HEK293 (cell line): ENCODE results near the gene PABPN1L.
A peak's percentile ranks its signal among the peaks of the same experiment; 100 is the strongest.

Experiments used
- CTCF ChIA-PET: fragments of 350-600 bp; formaldehyde crosslinking; extraction: SDS; loops from one replicate; lab custom pipeline; 2021; ENCODE audit warnings: antibody characterized with exemption; lab: Yijun Ruan, JAX
- POLR2A ChIA-PET: fragments of 300-600 bp; formaldehyde crosslinking; extraction: SDS; loops from one replicate; lab custom pipeline; 2020; ENCODE audit warnings: antibody characterized with exemption, inconsistent platforms; lab: Yijun Ruan, JAX
- H3K27ac ChIP-seq: fragments of 200-500 bp; sonication (Bioruptor generic); 2 replicates; pipeline ENCODE4 v1.5.1; 2014; ENCODE audit warnings: low read depth, low read length, control low read depth, inconsistent platforms; ENCODE audit errors: extremely low read depth
- H3K36me3 ChIP-seq, 2 experiments: fragments of 200-500 bp in 1 of 2; sonication (Bioruptor generic) in 1 of 2; 1 replicate in 1 of 2; 2 replicates in 1 of 2; pipeline ENCODE4 v1.5.1; 2014 to 2017; ENCODE audit warnings: inconsistent platforms in 2 of 2, low read length in 2 of 2; ENCODE audit not compliant: control insufficient read depth in 2 of 2, insufficient read depth in 1 of 2
- H3K4me1 ChIP-seq: fragments of 200-500 bp; sonication (Bioruptor generic); 2 replicates; pipeline ENCODE4 v1.5.1; 2014; ENCODE audit warnings: mild to moderate bottlenecking, low read length, inconsistent platforms; ENCODE audit not compliant: control insufficient read depth, insufficient read depth
- H3K4me3 ChIP-seq: 2 replicates; pipeline ENCODE4 v1.5.1; 2011; ENCODE audit warnings: low read depth, mild to moderate bottlenecking, control low read depth, low read length, moderate library complexity
- H3K9me3 ChIP-seq: fragments of 200-500 bp; sonication (Bioruptor generic); 2 replicates; pipeline ENCODE4 v1.5.1; 2014; ENCODE audit warnings: low read depth, low read length, inconsistent platforms; ENCODE audit not compliant: control insufficient read depth, insufficient read depth
- GLIS2 ChIP-seq: fragments of 450-650 bp; formaldehyde crosslinking; IDR thresholded peaks from 2 replicates; pipeline ENCODE4 v1.5.1; 2016; ENCODE audit warnings: missing biosample characterization, missing genetic modification characterization
- HIC1 ChIP-seq: fragments of 450-650 bp; formaldehyde crosslinking; IDR thresholded peaks from 2 replicates; pipeline ENCODE4 v1.5.1; 2016; ENCODE audit warnings: missing biosample characterization, missing genetic modification characterization
- IKZF3 ChIP-seq: fragments of 450-650 bp; IDR thresholded peaks from 2 replicates; pipeline ENCODE4 v1.5.0; 2018; ENCODE audit warnings: missing biosample characterization, mild to moderate bottlenecking, missing genetic modification characterization, moderate library complexity
- KLF1 ChIP-seq: fragments of 450-650 bp; formaldehyde crosslinking; IDR thresholded peaks from 2 replicates; pipeline ENCODE4 v1.5.1; 2016; ENCODE audit warnings: missing biosample characterization, missing genetic modification characterization
- KLF16 ChIP-seq: fragments of 450-650 bp; formaldehyde crosslinking; IDR thresholded peaks from 2 replicates; pipeline ENCODE4 v1.5.1; 2017; ENCODE audit warnings: missing biosample characterization, missing genetic modification characterization
- KLF8 ChIP-seq: fragments of 450-650 bp; formaldehyde crosslinking; IDR thresholded peaks from 2 replicates; pipeline ENCODE4 v1.5.1; 2016; ENCODE audit warnings: missing biosample characterization, missing genetic modification characterization
- REPIN1 ChIP-seq: fragments of 450-650 bp; formaldehyde crosslinking; IDR thresholded peaks from 2 replicates; pipeline ENCODE4 v1.5.1; 2017; ENCODE audit warnings: missing biosample characterization, missing genetic modification characterization, low read depth
- REST ChIP-seq: fragments of 450-650 bp; formaldehyde crosslinking; IDR thresholded peaks from 2 replicates; pipeline ENCODE4 v1.5.1; 2016; ENCODE audit warnings: missing biosample characterization, missing genetic modification characterization
- SP3 ChIP-seq: fragments of 450-650 bp; formaldehyde crosslinking; IDR thresholded peaks from 2 replicates; pipeline ENCODE4 v1.5.1; 2016; ENCODE audit warnings: missing biosample characterization, missing genetic modification characterization
- ZNF112 ChIP-seq: fragments of 450-650 bp; formaldehyde crosslinking; IDR thresholded peaks from 2 replicates; pipeline ENCODE4 v1.5.0; 2017; ENCODE audit warnings: missing biosample characterization, missing genetic modification characterization
- ZNF155 ChIP-seq: fragments of 450-650 bp; formaldehyde crosslinking; IDR thresholded peaks from 2 replicates; pipeline ENCODE4 v1.5.1; 2016; ENCODE audit warnings: missing biosample characterization, missing genetic modification characterization
- ZNF248 ChIP-seq: fragments of 450-650 bp; formaldehyde crosslinking; IDR thresholded peaks from 2 replicates; pipeline ENCODE4 v1.5.1; 2017; ENCODE audit warnings: missing biosample characterization, missing genetic modification characterization
- ZNF292 ChIP-seq: fragments of 450-650 bp; formaldehyde crosslinking; IDR thresholded peaks from 2 replicates; pipeline ENCODE4 v1.5.1; 2016; ENCODE audit warnings: low read depth, missing biosample characterization, missing genetic modification characterization, borderline replicate concordance
- ZNF341 ChIP-seq: fragments of 450-650 bp; formaldehyde crosslinking; IDR thresholded peaks from 2 replicates; pipeline ENCODE4; 2016; ENCODE audit warnings: low read depth, missing biosample characterization, missing genetic modification characterization
- ZNF558 ChIP-seq: fragments of 450-650 bp; formaldehyde crosslinking; IDR thresholded peaks from 2 replicates; pipeline ENCODE4 v1.5.1; 2016; ENCODE audit warnings: missing biosample characterization, missing genetic modification characterization
- ZNF777 ChIP-seq: fragments of 450-650 bp; formaldehyde crosslinking; IDR thresholded peaks from 2 replicates; pipeline ENCODE4 v1.5.1; 2017; ENCODE audit warnings: missing biosample characterization, missing genetic modification characterization, borderline replicate concordance
- ZNF830 ChIP-seq: fragments of 450-650 bp; IDR thresholded peaks from 2 replicates; pipeline ENCODE4 v1.5.0; 2018; ENCODE audit warnings: missing biosample characterization, missing genetic modification characterization, low read depth, mild to moderate bottlenecking, moderate library complexity

Gene PABPN1L

GRCh38 chr16:88876942-88877526 lies 10.6 kb upstream of the PABPN1L start (continued):
- TF ChIP-seq ZNF777 (tag by site-specific recombination) = no peak

GRCh38 chr16:88875703-88876234 lies 9.3 kb upstream of the PABPN1L start:
- Histone ChIP-seq H3K4me3 (no peak overlapping the region), H3K4me1 (no peaks in the 10 kb centered on the region), H3K36me3 (no peaks in the 10 kb centered on the region), H3K9me3 (no peaks in the 10 kb centered on the region), H3K27ac (no peak overlapping the region)
- POLR2A ChIA-PET = no interaction called here
- TF ChIP-seq ZNF558 (tag by site-specific recombination) (no peak), ZNF830 (tag by site-specific recombination) (no peak), ZNF248 (tag by site-specific recombination) (no peak), ZNF292 (no peak), SP3 (tag by site-specific recombination) (no peak), ZNF112 (tag by site-specific recombination) (no peak), KLF8 (tag by site-specific recombination) (no peak), REPIN1 (tag by site-specific recombination) (no peak), REST (tag by site-specific recombination) (no peak), IKZF3 (tag by site-specific recombination) (no peak), KLF16 (tag by site-specific recombination) (no peak), ZNF341 (tag by site-specific recombination) (no peak), ZNF155 (no peak), KLF1 (no peak)
- TF ChIP-seq, all 188 proteins: peak for 0
- CTCF ChIA-PET = no interaction called here

- CTCF ChIA-PET = interaction anchor here (0.7 kb wide), 1 partner anchor 183 kb away, joined by 4 read pairs; no protein-coding TSS in a partner anchor
- TF ChIP-seq HIC1 (tag by site-specific recombination) (peak; percentile 52; the same call in 1 of the 2 replicates), GLIS2 (tag by site-specific recombination) (no peak)
- POLR2A ChIA-PET = no interaction called here
- Histone ChIP-seq H3K9me3 (no peaks in the 10 kb centered on the region), H3K4me1 (no peaks in the 10 kb centered on the region), H3K27ac (no peak overlapping the region), H3K36me3 (no peaks in the 10 kb centered on the region), H3K4me3 (no peak overlapping the region)
These were observed 8.6 kb upstream of the PABPN1L start for GRCh38 chr16:88874938-88875599.
